Cardiac muscle cell (in vitro differentiated cells and primary cell): ENCODE data around the gene RGS3. TPM values are rescaled to one million over a fixed set of nuclear protein-coding genes. Genes with fewer than 3 reads are reported as not detected.

Experiments used
- DNase-seq, 2 donors: peaks; one replicate each; pipeline versions ENCODE4 v3.0.0 to v3.0.0-alpha.2; 2010 to 2017; ENCODE audit warnings: low read depth in 1 of 2, low spot score in 1 of 2
- H3K27ac ChIP-seq: fragments of 200-600 bp; sonication (generic); 2 replicates; pipeline ENCODE4 v1.5.1; 2016
- H3K27me3 ChIP-seq: fragments of 200-600 bp; sonication (generic); 2 replicates; pipeline ENCODE4 v1.6.0; 2016; ENCODE audit warnings: control low read depth
- H3K36me3 ChIP-seq: fragments of 200-600 bp; sonication (generic); 2 replicates; pipeline ENCODE4 v1.5.1; 2016; ENCODE audit warnings: control low read depth
- H3K4me1 ChIP-seq: fragments of 200-600 bp; sonication (generic); 2 replicates; pipeline ENCODE4 v1.8.1; 2017; ENCODE audit warnings: low read depth, mild to moderate bottlenecking, mixed run types
- H3K4me3 ChIP-seq: fragments of 200-600 bp; sonication (generic); 2 replicates; pipeline ENCODE4 v1.5.1; 2016; ENCODE audit warnings: mild to moderate bottlenecking
- H3K9me3 ChIP-seq: fragments of 200-600 bp; sonication (generic); 2 replicates; pipeline ENCODE4 v1.5.1; 2017; ENCODE audit warnings: low read depth, mild to moderate bottlenecking, control low read depth
- CTCF ChIP-seq: IDR thresholded peaks from 2 replicates; pipeline ENCODE4 v1.5.1; 2012; ENCODE audit warnings: low read depth, mild to moderate bottlenecking, low read length
- polyA plus RNA-seq: library from polyadenylated mRNA; unstranded; fragments of >200 nt; fragmentation: Nextera tagmentation; extraction: Ambion mirVana; gene quantifications from 2 replicates; pipeline ENCODE4 v1.2.1, GENCODE V29; 2016
- total RNA-seq: library from RNA; depleted of rRNA; stranded (reverse); fragments of >200 nt; gene quantifications from 2 replicates; pipeline ENCODE4 v1.2.3, GENCODE V29; 2016

RGS3 gene
- total and polyA plus RNA-seq, 2 experiments from 2014 or later: 94.7 to 126 TPM

DNA sequence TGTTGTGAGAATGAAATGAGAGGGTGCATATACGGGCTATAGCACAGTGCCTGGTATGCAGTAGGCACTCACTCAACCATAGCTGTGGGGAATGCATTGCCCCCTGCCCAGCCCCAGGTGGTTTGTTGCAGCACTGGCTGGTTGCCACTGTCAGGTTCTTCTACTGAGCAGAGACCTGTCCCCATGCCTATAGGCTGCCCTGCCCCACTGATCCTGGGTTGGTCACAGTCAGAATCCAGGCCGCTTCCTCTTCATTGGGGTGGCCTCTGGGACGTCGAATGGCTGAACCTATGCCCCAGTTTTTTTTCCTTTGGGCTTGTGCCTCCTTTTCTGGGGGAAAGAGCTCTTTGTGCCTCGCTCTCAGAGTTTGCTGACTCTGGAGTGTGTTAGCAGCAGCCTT lies 74.6 kb downstream of the RGS3 start:
- no peak for DNase-seq
- TF ChIP-seq CTCF: no peak
- Histone ChIP-seq H3K9me3 (no peaks in the 10 kb centered on the region), H3K36me3 (no peaks in the 10 kb centered on the region), H3K27ac (no peak overlapping the region), H3K27me3 (no peaks in the 10 kb centered on the region), H3K4me3 (no peak overlapping the region), H3K4me1 (peaks cover 32% of the 10 kb centered on the region)

- Histone ChIP-seq H3K36me3 (no peaks in the 10 kb centered on the region), H3K27ac (no peak overlapping the region), H3K9me3 (no peaks in the 10 kb centered on the region), H3K4me3 (no peak overlapping the region), H3K27me3 (no peaks in the 10 kb centered on the region), H3K4me1 (peaks cover 28% of the 10 kb centered on the region)
- no peak for DNase-seq
- no peak for TF ChIP-seq CTCF
Observed at GRCh38 chr9:113538701-113539430, 75.3 kb downstream of the RGS3 start.

- H3K4me1 ChIP-seq: peaks cover 24% of the 10 kb centered on the region
- H3K36me3 ChIP-seq: no peaks in the 10 kb centered on the region
- H3K4me3 ChIP-seq: no peak overlapping the region
- no peak for TF ChIP-seq CTCF
- H3K27ac ChIP-seq: peak overlapping the region; percentile 90
- no peaks in the 10 kb centered on the region for H3K27me3 ChIP-seq
- no peak for DNase-seq
- H3K9me3 ChIP-seq: no peaks in the 10 kb centered on the region
Observed at GRCh38 chr9:113540466-113540865, 76.9 kb downstream of the RGS3 start.

- no peaks in the 10 kb centered on the region for H3K36me3 ChIP-seq
- TF ChIP-seq CTCF: no peak
- H3K27me3 ChIP-seq: no peaks in the 10 kb centered on the region
- no peak overlapping the region for H3K4me3 ChIP-seq
- peak; percentile 70 to 91 for DNase-seq
- H3K27ac ChIP-seq: peak overlapping the region; percentile 90
- no peaks in the 10 kb centered on the region for H3K9me3 ChIP-seq
- peaks cover 23% of the 10 kb centered on the region for H3K4me1 ChIP-seq
Observed at GRCh38 chr9:113541019-113541900, 77.7 kb downstream of the RGS3 start.

DNA sequence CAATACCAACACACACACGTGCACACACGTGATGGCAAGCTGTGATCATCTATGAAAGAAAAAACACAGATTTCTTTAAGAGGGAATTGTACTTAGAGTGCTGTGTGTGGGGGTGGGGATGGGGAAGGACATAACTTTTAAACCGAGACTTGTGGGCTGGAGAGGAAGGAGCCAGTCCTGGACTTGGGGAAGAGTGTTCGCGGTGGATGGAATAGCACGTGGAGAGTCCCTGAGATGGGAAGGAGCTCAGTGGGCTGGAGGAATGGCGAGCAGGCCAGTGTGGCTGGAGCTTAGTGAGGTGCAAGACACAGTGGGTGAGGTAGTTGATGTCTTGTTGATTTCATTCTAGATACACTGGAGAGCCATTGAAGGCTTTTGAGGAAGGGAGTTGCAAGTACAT lies 78.5 kb downstream of the RGS3 start:
- H3K4me1 ChIP-seq: peaks cover 29% of the 10 kb centered on the region
- peak overlapping the region; percentile 73 for H3K27ac ChIP-seq
- H3K9me3 ChIP-seq: no peaks in the 10 kb centered on the region
- TF ChIP-seq CTCF: no peak
- no peaks in the 10 kb centered on the region for H3K27me3 ChIP-seq
- no peaks in the 10 kb centered on the region for H3K36me3 ChIP-seq
- H3K4me3 ChIP-seq: no peak overlapping the region
- no peak for DNase-seq
